ENCODE data around the gene EIF2B4.

The EIF2B4 gene

GRCh38 chr2:27376151-27376865 lies 6.2 kb upstream of the EIF2B4 start:
- H3K27me3 ChIP-seq (ENCODE audit: insufficient read depth, low read length), result no peaks in the 10 kb centered on the region
- no peaks in the 10 kb centered on the region for H3K9me3 ChIP-seq (ENCODE audit: insufficient read depth, low read depth, low read length)
- H3K36me3 ChIP-seq (ENCODE audit: insufficient read depth, low read depth, low read length), result peaks cover 75% of the 10 kb centered on the region
- peaks cover 7% of the 10 kb centered on the region; the same call in 1 of the 2 replicates for H3K4me1 ChIP-seq (ENCODE audit: insufficient read depth, low read length)
- H3K27ac ChIP-seq (ENCODE audit: low read length), result no peak overlapping the region
- no peak overlapping the region for H3K9ac ChIP-seq (ENCODE audit: low read depth, low read length)
- H3K4me3 ChIP-seq (ENCODE audit: low read length), result no peak overlapping the region

GRCh38 chr2:27375513-27376099 lies 5.5 kb upstream of the EIF2B4 start:
- peaks cover 7% of the 10 kb centered on the region; the same call in 1 of the 2 replicates for H3K4me1 ChIP-seq (ENCODE audit: insufficient read depth, low read length)
- no peak overlapping the region for H3K4me3 ChIP-seq (ENCODE audit: low read length)
- H3K27me3 ChIP-seq (ENCODE audit: insufficient read depth, low read length), result no peaks in the 10 kb centered on the region
- H3K27ac ChIP-seq (ENCODE audit: low read length), result no peak overlapping the region
- peaks cover 70% of the 10 kb centered on the region for H3K36me3 ChIP-seq (ENCODE audit: insufficient read depth, low read depth, low read length)
- H3K9me3 ChIP-seq (ENCODE audit: insufficient read depth, low read depth, low read length), result no peaks in the 10 kb centered on the region
- H3K9ac ChIP-seq (ENCODE audit: low read depth, low read length), result no peak overlapping the region

GRCh38 chr2:27373567-27373966 lies 3.4 kb upstream of the EIF2B4 start:
- no peaks in the 10 kb centered on the region for H3K4me1 ChIP-seq (ENCODE audit: insufficient read depth, low read length)
- H3K4me3 ChIP-seq (ENCODE audit: low read length), result no peak overlapping the region
- no peak overlapping the region for H3K9ac ChIP-seq (ENCODE audit: low read depth, low read length)
- H3K36me3 ChIP-seq (ENCODE audit: insufficient read depth, low read depth, low read length), result peaks cover 64% of the 10 kb centered on the region
- no peak overlapping the region for H3K27ac ChIP-seq (ENCODE audit: low read length)
- H3K27me3 ChIP-seq (ENCODE audit: insufficient read depth, low read length), result no peaks in the 10 kb centered on the region
- H3K9me3 ChIP-seq (ENCODE audit: insufficient read depth, low read depth, low read length), result no peaks in the 10 kb centered on the region

GRCh38 chr2:27372937-27373336 lies 2.8 kb upstream of the EIF2B4 start:
- no peak overlapping the region for H3K27ac ChIP-seq (ENCODE audit: low read length)
- H3K27me3 ChIP-seq (ENCODE audit: insufficient read depth, low read length), result no peaks in the 10 kb centered on the region
- no peak overlapping the region for H3K9ac ChIP-seq (ENCODE audit: low read depth, low read length)
- no peaks in the 10 kb centered on the region for H3K9me3 ChIP-seq (ENCODE audit: insufficient read depth, low read depth, low read length)
- H3K36me3 ChIP-seq (ENCODE audit: insufficient read depth, low read depth, low read length), result peaks cover 65% of the 10 kb centered on the region
- H3K4me3 ChIP-seq (ENCODE audit: low read length), result no peak overlapping the region
- H3K4me1 ChIP-seq (ENCODE audit: insufficient read depth, low read length), result no peaks in the 10 kb centered on the region

GRCh38 chr2:27370816-27371620 lies 880 bp upstream of the EIF2B4 start:
- Histone ChIP-seq H3K27me3 (ENCODE audit: insufficient read depth, low read length) (no peaks in the 10 kb centered on the region), H3K4me3 (ENCODE audit: low read length) (peak overlapping the region; percentile 80), H3K36me3 (ENCODE audit: insufficient read depth, low read depth, low read length) (peaks cover 65% of the 10 kb centered on the region), H3K9me3 (ENCODE audit: insufficient read depth, low read depth, low read length) (no peaks in the 10 kb centered on the region), H3K9ac (ENCODE audit: low read depth, low read length) (peak overlapping the region; percentile 93), H3K4me1 (ENCODE audit: insufficient read depth, low read length) (no peaks in the 10 kb centered on the region), H3K27ac (ENCODE audit: low read length) (peak overlapping the region; percentile 80)

- Histone ChIP-seq H3K27ac (ENCODE audit: low read length) (peak overlapping the region; percentile 1), H3K27me3 (ENCODE audit: insufficient read depth, low read length) (no peaks in the 10 kb centered on the region), H3K4me1 (ENCODE audit: insufficient read depth, low read length) (no peaks in the 10 kb centered on the region), H3K9ac (ENCODE audit: low read depth, low read length) (peak overlapping the region; percentile 74; the same call in 1 of the 2 replicates), H3K9me3 (ENCODE audit: insufficient read depth, low read depth, low read length) (no peaks in the 10 kb centered on the region), H3K36me3 (ENCODE audit: insufficient read depth, low read depth, low read length) (peaks cover 66% of the 10 kb centered on the region), H3K4me3 (ENCODE audit: low read length) (peak overlapping the region; percentile 80)
Measured at GRCh38 chr2:27369471-27370025, 590 bp downstream of the EIF2B4 start.

GRCh38 chr2:27363933-27364332 lies 6.2 kb downstream of the EIF2B4 start:
- Histone ChIP-seq H3K9me3 (ENCODE audit: insufficient read depth, low read depth, low read length) (no peaks in the 10 kb centered on the region; the same call in 1 of the 2 replicates), H3K36me3 (ENCODE audit: insufficient read depth, low read depth, low read length) (peaks cover 55% of the 10 kb centered on the region), H3K27me3 (ENCODE audit: insufficient read depth, low read length) (no peaks in the 10 kb centered on the region), H3K9ac (ENCODE audit: low read depth, low read length) (no peak overlapping the region), H3K4me3 (ENCODE audit: low read length) (no peak overlapping the region), H3K27ac (ENCODE audit: low read length) (no peak overlapping the region), H3K4me1 (ENCODE audit: insufficient read depth, low read length) (no peaks in the 10 kb centered on the region)

GRCh38 chr2:27362678-27363420 lies 7.3 kb downstream of the EIF2B4 start:
- H3K27me3 ChIP-seq (ENCODE audit: insufficient read depth, low read length), result no peaks in the 10 kb centered on the region
- H3K9me3 ChIP-seq (ENCODE audit: insufficient read depth, low read depth, low read length), result no peaks in the 10 kb centered on the region; the same call in 1 of the 2 replicates
- H3K27ac ChIP-seq (ENCODE audit: low read length), result no peak overlapping the region
- no peak overlapping the region for H3K4me3 ChIP-seq (ENCODE audit: low read length)
- peaks cover 45% of the 10 kb centered on the region for H3K36me3 ChIP-seq (ENCODE audit: insufficient read depth, low read depth, low read length)
- peaks cover 2% of the 10 kb centered on the region; the same call in 1 of the 2 replicates for H3K4me1 ChIP-seq (ENCODE audit: insufficient read depth, low read length)
- no peak overlapping the region for H3K9ac ChIP-seq (ENCODE audit: low read depth, low read length)

GRCh38 chr2:27356382-27357181 lies 13.6 kb downstream of the EIF2B4 start, which contains the start of gene GTF3C2:
Gene GTF3C2 (minus strand): TSS chr2:27356764. CDS start chr2:27343554, 13,210 bp downstream.
- peak within 1 kb of the TSS; percentile 92 for H3K4me3 ChIP-seq (ENCODE audit: low read length)
- no peaks in the 10 kb centered on the region for H3K27me3 ChIP-seq (ENCODE audit: insufficient read depth, low read length)
- H3K36me3 ChIP-seq (ENCODE audit: insufficient read depth, low read depth, low read length), result no peaks in the 10 kb centered on the region
- H3K4me1 ChIP-seq (ENCODE audit: insufficient read depth, low read length), result peaks cover 14% of the 10 kb centered on the region
- peak within 1 kb of the TSS; percentile 99 for H3K9ac ChIP-seq (ENCODE audit: low read depth, low read length)
- H3K27ac ChIP-seq (ENCODE audit: low read length), result peak within 1 kb of the TSS; percentile 100
- H3K9me3 ChIP-seq (ENCODE audit: insufficient read depth, low read depth, low read length), result no peaks in the 10 kb centered on the region; the same call in 1 of the 2 replicates

- no peaks in the 10 kb centered on the region for H3K36me3 ChIP-seq (ENCODE audit: insufficient read depth, low read depth, low read length)
- H3K27ac ChIP-seq (ENCODE audit: low read length), result peak overlapping the region; percentile 100
- no peaks in the 10 kb centered on the region; the same call in 1 of the 2 replicates for H3K9me3 ChIP-seq (ENCODE audit: insufficient read depth, low read depth, low read length)
- peak overlapping the region; percentile 99 for H3K9ac ChIP-seq (ENCODE audit: low read depth, low read length)
- H3K27me3 ChIP-seq (ENCODE audit: insufficient read depth, low read length), result no peaks in the 10 kb centered on the region
- peaks cover 14% of the 10 kb centered on the region for H3K4me1 ChIP-seq (ENCODE audit: insufficient read depth, low read length)
- H3K4me3 ChIP-seq (ENCODE audit: low read length), result peak overlapping the region; percentile 92
Measured at GRCh38 chr2:27356056-27356381, 14.1 kb downstream of the EIF2B4 start.
